Measurements from ENCODE around the gene SIDT1.

GRCh38 chr3:113658107-113658506 lies 125.8 kb downstream of the SIDT1 start:
- TF ChIP-seq, protein P1, sequence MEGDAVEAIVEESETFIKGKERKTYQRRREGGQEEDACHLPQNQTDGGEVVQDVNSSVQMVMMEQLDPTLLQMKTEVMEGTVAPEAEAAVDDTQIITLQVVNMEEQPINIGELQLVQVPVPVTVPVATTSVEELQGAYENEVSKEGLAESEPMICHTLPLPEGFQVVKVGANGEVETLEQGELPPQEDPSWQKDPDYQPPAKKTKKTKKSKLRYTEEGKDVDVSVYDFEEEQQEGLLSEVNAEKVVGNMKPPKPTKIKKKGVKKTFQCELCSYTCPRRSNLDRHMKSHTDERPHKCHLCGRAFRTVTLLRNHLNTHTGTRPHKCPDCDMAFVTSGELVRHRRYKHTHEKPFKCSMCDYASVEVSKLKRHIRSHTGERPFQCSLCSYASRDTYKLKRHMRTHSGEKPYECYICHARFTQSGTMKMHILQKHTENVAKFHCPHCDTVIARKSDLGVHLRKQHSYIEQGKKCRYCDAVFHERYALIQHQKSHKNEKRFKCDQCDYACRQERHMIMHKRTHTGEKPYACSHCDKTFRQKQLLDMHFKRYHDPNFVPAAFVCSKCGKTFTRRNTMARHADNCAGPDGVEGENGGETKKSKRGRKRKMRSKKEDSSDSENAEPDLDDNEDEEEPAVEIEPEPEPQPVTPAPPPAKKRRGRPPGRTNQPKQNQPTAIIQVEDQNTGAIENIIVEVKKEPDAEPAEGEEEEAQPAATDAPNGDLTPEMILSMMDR (IDR thresholded peaks at IDR 0.05) = no peak
- TF ChIP-seq EZH2 (IDR thresholded peaks at IDR 0.05) = no peak

All from neural progenitor cell (in vitro differentiated cells).